ENCODE measurements around the gene MYT1.

The MYT1 gene

DNA sequence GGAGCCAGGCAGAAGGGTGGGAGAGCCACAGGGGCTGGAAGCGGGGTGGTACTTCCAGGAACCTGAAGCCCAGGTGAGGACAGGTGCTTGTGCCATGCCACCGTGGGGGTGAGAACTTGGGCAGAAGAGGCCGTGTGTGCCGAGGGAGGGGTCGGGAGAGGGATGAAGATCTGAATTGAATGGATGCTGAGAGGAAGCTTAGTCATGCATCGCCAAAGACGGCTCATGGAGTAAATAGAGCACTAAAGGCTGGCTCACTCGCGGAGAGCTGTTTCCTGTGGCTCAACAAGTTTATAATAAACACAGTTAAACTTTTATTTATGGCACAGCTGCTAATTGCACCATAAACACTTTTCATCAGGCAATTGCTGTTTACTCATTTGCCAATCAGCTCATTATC lies 21.7 kb upstream of the MYT1 start:
- H3K4me3 ChIP-seq (ENCODE audit: low read length in 2 of 2) = no peak overlapping the region
- no peaks in the 10 kb centered on the region for H3K36me3 ChIP-seq (replicated peaks in 1 of 2; ENCODE audit: control insufficient read depth in 2 of 2, insufficient read depth in 2 of 2, low read length in 2 of 2)
- no peak overlapping the region for H3K4ac ChIP-seq (ENCODE audit: low read length)
- H2BK120ac ChIP-seq (ENCODE audit: low read depth, low read length) = no peak overlapping the region
- peak overlapping the region; percentile 83 for H2AK5ac ChIP-seq (ENCODE audit: low read depth, low read length)
- H3K9me3 ChIP-seq (replicated peaks in 1 of 2; ENCODE audit: control insufficient read depth in 2 of 2, insufficient read depth in 1 of 2, low read depth in 1 of 2, low read length in 2 of 2) = peaks cover 13 to 15% of the 10 kb centered on the region in 2 donors
- peak overlapping the region; percentile 49 for H2BK5ac ChIP-seq (ENCODE audit: low read length)
- H3K18ac ChIP-seq (ENCODE audit: low read length) = peak overlapping the region; percentile 93
- H3K4me2 ChIP-seq (ENCODE audit: insufficient read depth, low read length, poor library complexity, severe bottlenecking) = no peak overlapping the region
- H3K14ac ChIP-seq (ENCODE audit: low read length) = no peak overlapping the region
- peaks cover 9 to 41% of the 10 kb centered on the region in 2 donors for H3K4me1 ChIP-seq (ENCODE audit: control insufficient read depth in 2 of 2, insufficient read depth in 1 of 2, low read depth in 1 of 2, low read length in 2 of 2)
- H4K91ac ChIP-seq (ENCODE audit: low read depth, low read length, poor library complexity) = no peak overlapping the region
- H3K27me3 ChIP-seq (ENCODE audit: control insufficient read depth in 3 of 3, insufficient read depth in 3 of 3, low read depth in 1 of 3, low read length in 3 of 3) = no peaks in the 10 kb centered on the region
- no peak overlapping the region for H2BK12ac ChIP-seq (ENCODE audit: low read length)
- no peak for DNase-seq (ENCODE audit: low spot score)
- no peak overlapping the region for H3K27ac ChIP-seq (replicated peaks; ENCODE audit: low read length)
- H4K8ac ChIP-seq (ENCODE audit: low read depth, low read length) = no peak overlapping the region
- H3K23ac ChIP-seq (ENCODE audit: low read depth, low read length, poor library complexity) = no peak overlapping the region
- H2AFZ ChIP-seq (ENCODE audit: low read length) = no peak overlapping the region
- H2BK15ac ChIP-seq (ENCODE audit: low read length) = peak overlapping the region; percentile 76
- peak overlapping the region; percentile 25 for H3K9ac ChIP-seq (ENCODE audit: low read depth, low read length, poor library complexity)
- WGBS, 2 donors (ENCODE audit: extremely low coverage in 2 of 2, insufficient read length in 2 of 2, insufficient replicate concordance in 1 of 2) = no CpG with 5 or more reads among the region's 9 CpGs
- peaks cover 4% of the 10 kb centered on the region for H3K79me1 ChIP-seq (ENCODE audit: low read depth, low read length)

DNA sequence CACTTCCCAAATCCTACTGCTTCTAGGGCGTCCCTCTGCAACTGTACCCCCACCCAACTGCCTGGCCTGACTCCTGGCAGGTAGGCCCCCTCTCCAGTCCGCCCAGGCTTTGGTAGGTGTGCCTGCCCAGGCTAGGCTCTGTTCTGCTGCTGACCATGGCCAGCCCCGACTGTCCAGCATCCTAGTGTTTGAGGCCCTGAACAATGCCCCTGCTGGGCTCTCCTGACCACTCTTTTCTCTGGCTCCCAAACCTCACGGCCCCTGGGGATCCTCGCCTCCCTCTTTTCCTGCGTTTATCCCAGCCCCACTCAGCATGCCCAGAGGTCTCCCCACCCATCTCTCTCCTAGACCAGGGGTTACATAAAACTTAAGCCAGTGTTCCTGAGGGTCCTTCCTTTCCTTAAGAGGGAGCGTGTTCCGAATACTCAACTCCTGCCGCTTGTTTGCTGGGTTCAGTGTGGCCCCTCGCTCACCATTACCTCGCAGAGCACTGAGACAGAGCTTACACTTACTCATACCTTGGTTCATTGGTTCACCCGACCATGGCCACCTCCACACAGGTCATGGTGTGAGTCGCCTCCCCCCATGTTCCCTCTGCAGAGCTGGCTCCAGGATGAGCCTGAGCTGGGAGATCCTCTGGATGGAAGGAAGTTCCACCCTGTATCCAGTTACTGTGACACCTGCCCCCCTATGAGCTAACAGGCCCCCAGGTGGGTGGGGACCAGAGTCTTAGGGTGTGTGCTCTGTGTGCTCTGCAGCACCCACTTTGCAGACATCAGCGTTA lies 21.0 kb upstream of the MYT1 start:
- H3K27me3 ChIP-seq (ENCODE audit: control insufficient read depth in 3 of 3, insufficient read depth in 3 of 3, low read depth in 1 of 3, low read length in 3 of 3) = no peaks in the 10 kb centered on the region
- H2BK15ac ChIP-seq (ENCODE audit: low read length) = peak overlapping the region; percentile 76
- peak overlapping the region; percentile 44 for H3K14ac ChIP-seq (ENCODE audit: low read length)
- no peak for DNase-seq (ENCODE audit: low spot score)
- peak overlapping the region; percentile 93 for H2BK12ac ChIP-seq (ENCODE audit: low read length)
- peak overlapping the region; percentile 89 for H2BK5ac ChIP-seq (ENCODE audit: low read length)
- no peak overlapping the region for H3K4me3 ChIP-seq (ENCODE audit: low read length in 2 of 2)
- H2AFZ ChIP-seq (ENCODE audit: low read length) = no peak overlapping the region
- H3K36me3 ChIP-seq (replicated peaks in 1 of 2; ENCODE audit: control insufficient read depth in 2 of 2, insufficient read depth in 2 of 2, low read length in 2 of 2) = no peaks in the 10 kb centered on the region
- H3K9me3 ChIP-seq (replicated peaks in 1 of 2; ENCODE audit: control insufficient read depth in 2 of 2, insufficient read depth in 1 of 2, low read depth in 1 of 2, low read length in 2 of 2) = peaks cover 13 to 15% of the 10 kb centered on the region in 2 donors
- H3K4me2 ChIP-seq (ENCODE audit: insufficient read depth, low read length, poor library complexity, severe bottlenecking) = no peak overlapping the region
- H2BK120ac ChIP-seq (ENCODE audit: low read depth, low read length) = no peak overlapping the region
- H3K79me1 ChIP-seq (ENCODE audit: low read depth, low read length) = peaks cover 4% of the 10 kb centered on the region
- H3K4ac ChIP-seq (ENCODE audit: low read length) = no peak overlapping the region
- H4K8ac ChIP-seq (ENCODE audit: low read depth, low read length) = no peak overlapping the region
- H2AK5ac ChIP-seq (ENCODE audit: low read depth, low read length) = peak overlapping the region; percentile 83
- H3K27ac ChIP-seq (replicated peaks; ENCODE audit: low read length) = no peak overlapping the region
- WGBS, 2 donors (ENCODE audit: extremely low coverage in 2 of 2, insufficient read length in 2 of 2, insufficient replicate concordance in 1 of 2) = no CpG with 5 or more reads among the region's 14 CpGs
- H3K4me1 ChIP-seq (ENCODE audit: control insufficient read depth in 2 of 2, insufficient read depth in 1 of 2, low read depth in 1 of 2, low read length in 2 of 2) = peaks cover 9 to 41% of the 10 kb centered on the region in 2 donors
- H3K9ac ChIP-seq (ENCODE audit: low read depth, low read length, poor library complexity) = peak overlapping the region; percentile 25
- no peak overlapping the region for H4K91ac ChIP-seq (ENCODE audit: low read depth, low read length, poor library complexity)
- peak overlapping the region; percentile 28 for H3K23ac ChIP-seq (ENCODE audit: low read depth, low read length, poor library complexity)
- peak overlapping the region; percentile 93 for H3K18ac ChIP-seq (ENCODE audit: low read length)

DNA sequence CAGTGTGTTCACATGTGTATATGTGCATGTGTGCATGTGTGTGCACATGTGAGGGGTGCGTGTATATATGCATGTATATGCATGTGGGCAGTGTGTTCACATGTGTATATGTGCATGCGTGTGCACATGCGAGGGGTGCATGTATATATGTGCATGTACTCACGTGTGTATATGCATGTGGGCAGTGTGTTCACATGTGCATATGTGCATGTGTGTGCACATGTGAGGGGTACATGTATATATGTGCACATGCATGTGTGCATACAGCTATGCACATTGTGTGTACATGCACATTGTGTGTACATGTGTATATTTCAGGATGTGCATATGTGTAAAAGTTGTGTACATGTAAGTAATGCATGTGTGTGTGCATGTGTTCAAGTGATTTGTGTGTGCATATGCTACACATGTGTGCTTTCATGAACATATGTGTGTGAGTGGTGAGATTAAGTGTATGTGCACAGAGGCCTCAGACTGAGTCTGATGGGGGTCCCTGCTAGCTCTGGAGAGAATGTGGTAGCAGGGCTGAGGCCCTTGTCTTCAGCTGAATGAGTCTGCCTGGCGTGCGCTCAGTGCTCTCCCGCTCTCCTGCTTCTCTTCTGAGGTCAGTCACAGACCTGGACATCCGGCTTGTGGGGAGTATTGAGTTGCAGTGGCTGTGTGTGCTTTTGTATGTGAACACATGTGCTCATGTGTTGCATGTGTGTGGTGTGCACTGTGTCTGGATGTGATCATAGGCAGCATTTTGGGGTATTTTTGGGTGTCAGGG lies 19.9 kb upstream of the MYT1 start:
- H2BK15ac ChIP-seq (ENCODE audit: low read length) = no peak overlapping the region
- H3K4me1 ChIP-seq (ENCODE audit: control insufficient read depth in 2 of 2, insufficient read depth in 1 of 2, low read depth in 1 of 2, low read length in 2 of 2) = peaks cover 9 to 41% of the 10 kb centered on the region in 2 donors
- H3K18ac ChIP-seq (ENCODE audit: low read length) = no peak overlapping the region
- no peak overlapping the region for H3K9ac ChIP-seq (ENCODE audit: low read depth, low read length, poor library complexity)
- H4K8ac ChIP-seq (ENCODE audit: low read depth, low read length) = no peak overlapping the region
- H3K27me3 ChIP-seq (ENCODE audit: control insufficient read depth in 3 of 3, insufficient read depth in 3 of 3, low read depth in 1 of 3, low read length in 3 of 3) = no peaks in the 10 kb centered on the region
- no peak overlapping the region for H3K23ac ChIP-seq (ENCODE audit: low read depth, low read length, poor library complexity)
- H2BK5ac ChIP-seq (ENCODE audit: low read length) = no peak overlapping the region
- no peak overlapping the region for H3K27ac ChIP-seq (replicated peaks; ENCODE audit: low read length)
- peak overlapping the region; percentile 79 for H2AK5ac ChIP-seq (ENCODE audit: low read depth, low read length)
- no peak overlapping the region for H3K4me2 ChIP-seq (ENCODE audit: insufficient read depth, low read length, poor library complexity, severe bottlenecking)
- no peak overlapping the region for H4K91ac ChIP-seq (ENCODE audit: low read depth, low read length, poor library complexity)
- no peak for DNase-seq (ENCODE audit: low spot score)
- H2BK120ac ChIP-seq (ENCODE audit: low read depth, low read length) = no peak overlapping the region
- H3K9me3 ChIP-seq (replicated peaks in 1 of 2; ENCODE audit: control insufficient read depth in 2 of 2, insufficient read depth in 1 of 2, low read depth in 1 of 2, low read length in 2 of 2) = peaks cover 13 to 15% of the 10 kb centered on the region in 2 donors
- no peak overlapping the region for H3K4ac ChIP-seq (ENCODE audit: low read length)
- H3K36me3 ChIP-seq (replicated peaks in 1 of 2; ENCODE audit: control insufficient read depth in 2 of 2, insufficient read depth in 2 of 2, low read length in 2 of 2) = no peaks in the 10 kb centered on the region
- H2AFZ ChIP-seq (ENCODE audit: low read length) = no peak overlapping the region
- no peak overlapping the region for H2BK12ac ChIP-seq (ENCODE audit: low read length)
- no peak overlapping the region for H3K14ac ChIP-seq (ENCODE audit: low read length)
- H3K4me3 ChIP-seq (ENCODE audit: low read length in 2 of 2) = no peak overlapping the region
- WGBS, 2 donors (ENCODE audit: extremely low coverage in 2 of 2, insufficient read length in 2 of 2, insufficient replicate concordance in 1 of 2) = no CpG with 5 or more reads among the region's 8 CpGs
- H3K79me1 ChIP-seq (ENCODE audit: low read depth, low read length) = peaks cover 4% of the 10 kb centered on the region
